A549 treated with Mapracorat at 1 μM for 4 hours (cell line): ENCODE measurements around the gene MALRD1. TPM values are rescaled to one million over a fixed set of nuclear protein-coding genes. Genes with fewer than 3 reads are reported as not detected.

Source experiments
- total RNA-seq: library from RNA; stranded (reverse); fragments of 200-300 nt; extraction: Qiagen RNA extraction; gene quantifications from 5 replicates; pipeline ENCODE4 v1.2.3, GENCODE V29; 2022

Gene MALRD1
- not detected in 5 replicates for total RNA-seq

DNA sequence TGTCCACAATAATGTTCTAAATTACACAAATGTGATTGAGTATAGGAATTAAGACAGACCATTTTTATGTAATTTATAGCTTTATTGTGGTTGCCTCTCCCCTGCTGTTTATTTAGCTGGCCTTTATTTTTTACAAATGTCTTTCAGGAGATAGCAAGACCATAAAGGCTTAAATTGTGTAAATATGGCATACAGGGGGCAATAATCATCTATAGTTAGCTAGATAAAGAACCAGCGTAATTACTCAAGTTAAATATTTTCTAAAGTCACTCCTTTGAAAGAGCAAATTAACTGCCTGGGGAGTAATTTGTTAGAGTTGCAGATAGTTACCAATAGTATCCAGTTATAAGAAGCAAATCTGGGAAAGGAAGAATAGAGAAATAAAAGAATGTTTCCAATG lies at the start of gene MALRD1:
Gene MALRD1, plus strand, starts transcription at position 313 of the 400 bp plus-strand sequence. CDS start 138 bp downstream, outside the sequence.

